HepG2 (cell line): Measurements from ENCODE around the gene HSD11B1. TPM values are rescaled to one million over a fixed set of nuclear protein-coding genes. Genes with fewer than 3 reads are reported as not detected.
A peak's percentile ranks its signal among the peaks of the same experiment; 100 is the strongest.

Experiments
- ATF7 ChIP-seq, 2 experiments: fragments of 450-650 bp in 1 of 2; sonication (generic) in 1 of 2; formaldehyde crosslinking in 1 of 2; IDR thresholded peaks; 2 replicates each; pipeline versions ENCODE4 v1.4.0 to v1.6.1; 2016 to 2020; ENCODE audit warnings: antibody characterized with exemption in 1 of 2, mild to moderate bottlenecking in 1 of 2, missing genetic modification reagents in 1 of 2
- ZFP62 ChIP-seq: sonication (generic); formaldehyde crosslinking; IDR thresholded peaks from 2 replicates; pipeline ENCODE4 v1.4.0; 2020; ENCODE audit warnings: missing genetic modification reagents
- ZNF432 ChIP-seq: sonication (generic); formaldehyde crosslinking; IDR thresholded peaks from 2 replicates; pipeline ENCODE4 v1.5.0; 2020; ENCODE audit warnings: missing genetic modification reagents, mild to moderate bottlenecking, borderline replicate concordance
- polyA plus RNA-seq, 8 experiments: library from polyadenylated mRNA; depleted of rRNA in 3 of 8; stranded (reverse) in 7 of 8; unstranded in 1 of 8; fragments of >200 nt; fragmentation: Illumina TruSeq in 4 of 8; extraction: Trizol in 4 of 8; gene quantifications; 2 replicates each; pipeline versions ENCODE4 v1.2.1 to v1.2.3, GENCODE V29; 2011 to 2016; ENCODE audit warnings: low read depth in 4 of 8, missing spikeins in 1 of 8, mixed read lengths in 1 of 8; ENCODE audit not compliant: insufficient read depth in 1 of 8
- total RNA-seq, 5 experiments: library from RNA; depleted of rRNA; stranded (reverse); fragments of >200 nt; fragmentation: Illumina TruSeq; extraction: Trizol; gene quantifications; 2 replicates each; pipeline ENCODE4 v1.2.3, GENCODE V29; 2016; ENCODE audit warnings: low read depth in 1 of 5
- TF ChIP-seq, protein P1 (sequence below): sonication (generic); formaldehyde crosslinking; IDR thresholded peaks from 2 replicates; pipeline ENCODE4 v1.4.0; 2020; ENCODE audit warnings: mild to moderate bottlenecking, missing genetic modification reagents
- TF ChIP-seq, protein P2 (sequence below): sonication (generic); formaldehyde crosslinking; IDR thresholded peaks from 2 replicates; pipeline ENCODE4 v1.8.0; 2022; ENCODE audit warnings: mild to moderate bottlenecking, missing genetic modification reagents; ENCODE audit not compliant: insufficient replicate concordance
- TF ChIP-seq, protein P3 (sequence below): sonication (generic); formaldehyde crosslinking; IDR thresholded peaks from 2 replicates; pipeline ENCODE4 v1.5.1; 2020; ENCODE audit warnings: mild to moderate bottlenecking, missing genetic modification reagents, moderate library complexity
- TF ChIP-seq, protein P4 (sequence below): sonication (generic); formaldehyde crosslinking; IDR thresholded peaks from 2 replicates; pipeline ENCODE4 v1.5.1; 2020; ENCODE audit warnings: missing genetic modification reagents, mild to moderate bottlenecking, borderline replicate concordance
- TF ChIP-seq, protein P5 (sequence below): sonication (generic); formaldehyde crosslinking; conservative IDR thresholded peaks from 2 replicates; pipeline ENCODE4 v1.8.0; 2022; ENCODE audit warnings: mild to moderate bottlenecking, moderate library complexity, missing genetic modification reagents

Gene HSD11B1
- total and polyA plus RNA-seq, 2 of the 13 experiments (the other 11 are each of a cell fraction or from before 2014, with no cell fraction given) = not detected

DNA sequence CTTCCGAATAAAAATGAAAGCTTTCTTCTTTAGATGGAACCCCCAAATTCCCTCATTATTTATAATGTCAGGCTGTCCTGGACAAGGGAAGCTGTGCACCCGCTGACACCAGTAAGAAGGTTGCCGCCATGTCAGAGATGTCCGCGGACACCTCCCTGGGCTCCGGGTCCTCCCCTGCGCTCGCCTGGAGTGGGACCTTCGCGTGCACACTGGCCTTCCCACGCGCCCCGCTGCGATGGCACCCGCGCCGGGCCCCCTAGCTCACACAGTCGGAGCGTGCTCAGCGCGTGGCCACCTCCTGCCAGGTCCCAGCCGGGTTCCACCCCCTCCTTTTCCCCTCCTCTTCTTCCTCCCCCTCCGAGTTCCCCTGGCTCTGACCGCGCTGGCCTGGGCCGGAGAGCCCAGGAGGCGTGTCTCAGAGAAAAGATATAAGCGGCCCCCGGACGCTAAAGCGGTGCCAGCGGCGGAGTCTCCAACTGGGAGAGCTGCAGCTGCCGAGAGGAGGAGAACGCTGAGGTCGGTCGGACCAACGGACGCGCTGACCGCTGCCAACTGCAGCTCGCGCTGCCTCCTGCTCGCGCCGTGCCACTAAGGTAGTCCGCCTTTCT lies 29.6 kb upstream of the HSD11B1 start, which contains the start of gene G0S2 (continued):
- TF ChIP-seq, protein P1, sequence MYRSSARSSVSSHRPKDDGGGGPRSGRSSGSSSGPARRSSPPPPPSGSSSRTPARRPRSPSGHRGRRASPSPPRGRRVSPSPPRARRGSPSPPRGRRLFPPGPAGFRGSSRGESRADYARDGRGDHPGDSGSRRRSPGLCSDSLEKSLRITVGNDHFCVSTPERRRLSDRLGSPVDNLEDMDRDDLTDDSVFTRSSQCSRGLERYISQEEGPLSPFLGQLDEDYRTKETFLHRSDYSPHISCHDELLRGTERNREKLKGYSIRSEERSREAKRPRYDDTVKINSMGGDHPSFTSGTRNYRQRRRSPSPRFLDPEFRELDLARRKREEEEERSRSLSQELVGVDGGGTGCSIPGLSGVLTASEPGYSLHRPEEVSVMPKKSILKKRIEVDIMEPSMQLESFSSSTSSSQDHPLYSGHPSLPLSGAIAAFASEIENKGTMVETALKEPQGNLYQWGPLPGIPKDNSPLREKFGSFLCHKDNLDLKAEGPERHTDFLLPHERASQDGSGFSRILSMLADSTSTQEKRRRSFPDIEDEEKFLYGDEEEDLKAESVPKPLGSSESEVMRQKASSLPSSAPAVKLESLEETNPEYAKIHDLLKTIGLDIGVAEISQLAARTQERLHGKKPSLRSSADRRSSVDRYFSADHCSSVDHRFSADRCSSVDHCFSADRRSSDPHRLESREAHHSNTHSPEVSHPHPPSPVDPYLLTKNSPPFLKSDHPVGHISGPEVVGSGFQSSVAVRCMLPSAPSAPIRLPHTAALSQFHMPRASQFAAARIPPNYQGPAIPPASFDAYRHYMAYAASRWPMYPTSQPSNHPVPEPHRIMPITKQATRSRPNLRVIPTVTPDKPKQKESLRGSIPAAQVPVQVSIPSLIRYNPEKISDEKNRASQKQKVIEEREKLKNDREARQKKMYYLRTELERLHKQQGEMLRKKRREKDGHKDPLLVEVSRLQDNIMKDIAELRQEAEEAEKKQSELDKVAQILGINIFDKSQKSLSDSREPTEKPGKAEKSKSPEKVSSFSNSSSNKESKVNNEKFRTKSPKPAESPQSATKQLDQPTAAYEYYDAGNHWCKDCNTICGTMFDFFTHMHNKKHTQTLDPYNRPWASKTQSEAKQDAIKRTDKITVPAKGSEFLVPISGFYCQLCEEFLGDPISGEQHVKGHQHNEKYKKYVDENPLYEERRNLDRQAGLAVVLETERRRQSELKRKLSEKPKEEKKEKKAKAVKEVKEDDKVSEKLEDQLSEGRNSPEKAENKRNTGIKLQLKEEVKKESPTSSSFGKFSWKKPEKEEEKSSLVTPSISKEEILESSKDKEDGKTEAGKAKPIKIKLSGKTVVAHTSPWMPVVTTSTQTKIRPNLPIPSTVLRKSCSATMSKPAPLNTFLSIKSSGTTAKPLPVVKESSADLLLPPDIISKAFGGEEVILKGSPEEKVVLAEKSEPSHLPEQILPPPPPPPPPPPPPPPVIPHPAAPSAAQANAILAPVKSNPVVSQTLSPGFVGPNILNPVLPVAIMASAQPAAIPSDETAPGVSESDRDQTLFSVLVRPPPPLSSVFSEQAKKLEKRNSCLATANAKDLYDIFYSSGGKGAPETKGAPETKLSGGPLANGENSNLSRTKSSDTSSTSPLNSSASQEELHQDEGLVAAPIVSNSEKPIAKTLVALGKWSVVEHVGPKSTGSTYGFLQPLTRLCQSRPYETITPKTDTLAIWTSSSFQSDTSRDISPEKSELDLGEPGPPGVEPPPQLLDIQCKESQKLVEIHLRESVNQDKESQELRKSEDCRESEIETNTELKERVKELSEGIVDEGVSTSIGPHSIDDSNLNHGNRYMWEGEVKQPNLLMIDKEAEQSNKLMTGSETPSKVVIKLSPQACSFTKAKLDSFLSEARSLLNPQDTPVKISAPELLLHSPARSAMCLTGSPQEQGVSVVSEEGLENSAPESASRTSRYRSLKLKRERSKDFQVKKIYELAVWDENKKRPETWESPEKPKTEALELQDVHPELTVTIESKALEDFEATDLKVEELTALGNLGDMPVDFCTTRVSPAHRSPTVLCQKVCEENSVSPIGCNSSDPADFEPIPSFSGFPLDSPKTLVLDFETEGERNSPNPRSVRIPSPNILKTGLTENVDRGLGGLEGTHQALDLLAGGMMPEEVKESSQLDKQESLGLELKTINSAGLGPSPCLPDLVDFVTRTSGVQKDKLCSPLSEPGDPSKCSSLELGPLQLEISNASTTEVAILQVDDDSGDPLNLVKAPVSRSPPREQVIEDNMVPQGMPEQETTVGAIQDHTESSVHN (CRISPR knock-in tag) = no peak
- TF ChIP-seq, protein P2, sequence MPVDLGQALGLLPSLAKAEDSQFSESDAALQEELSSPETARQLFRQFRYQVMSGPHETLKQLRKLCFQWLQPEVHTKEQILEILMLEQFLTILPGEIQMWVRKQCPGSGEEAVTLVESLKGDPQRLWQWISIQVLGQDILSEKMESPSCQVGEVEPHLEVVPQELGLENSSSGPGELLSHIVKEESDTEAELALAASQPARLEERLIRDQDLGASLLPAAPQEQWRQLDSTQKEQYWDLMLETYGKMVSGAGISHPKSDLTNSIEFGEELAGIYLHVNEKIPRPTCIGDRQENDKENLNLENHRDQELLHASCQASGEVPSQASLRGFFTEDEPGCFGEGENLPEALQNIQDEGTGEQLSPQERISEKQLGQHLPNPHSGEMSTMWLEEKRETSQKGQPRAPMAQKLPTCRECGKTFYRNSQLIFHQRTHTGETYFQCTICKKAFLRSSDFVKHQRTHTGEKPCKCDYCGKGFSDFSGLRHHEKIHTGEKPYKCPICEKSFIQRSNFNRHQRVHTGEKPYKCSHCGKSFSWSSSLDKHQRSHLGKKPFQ (CRISPR knock-in tag) = no peak
- TF ChIP-seq ZFP62 = no peak
- TF ChIP-seq, protein P3, sequence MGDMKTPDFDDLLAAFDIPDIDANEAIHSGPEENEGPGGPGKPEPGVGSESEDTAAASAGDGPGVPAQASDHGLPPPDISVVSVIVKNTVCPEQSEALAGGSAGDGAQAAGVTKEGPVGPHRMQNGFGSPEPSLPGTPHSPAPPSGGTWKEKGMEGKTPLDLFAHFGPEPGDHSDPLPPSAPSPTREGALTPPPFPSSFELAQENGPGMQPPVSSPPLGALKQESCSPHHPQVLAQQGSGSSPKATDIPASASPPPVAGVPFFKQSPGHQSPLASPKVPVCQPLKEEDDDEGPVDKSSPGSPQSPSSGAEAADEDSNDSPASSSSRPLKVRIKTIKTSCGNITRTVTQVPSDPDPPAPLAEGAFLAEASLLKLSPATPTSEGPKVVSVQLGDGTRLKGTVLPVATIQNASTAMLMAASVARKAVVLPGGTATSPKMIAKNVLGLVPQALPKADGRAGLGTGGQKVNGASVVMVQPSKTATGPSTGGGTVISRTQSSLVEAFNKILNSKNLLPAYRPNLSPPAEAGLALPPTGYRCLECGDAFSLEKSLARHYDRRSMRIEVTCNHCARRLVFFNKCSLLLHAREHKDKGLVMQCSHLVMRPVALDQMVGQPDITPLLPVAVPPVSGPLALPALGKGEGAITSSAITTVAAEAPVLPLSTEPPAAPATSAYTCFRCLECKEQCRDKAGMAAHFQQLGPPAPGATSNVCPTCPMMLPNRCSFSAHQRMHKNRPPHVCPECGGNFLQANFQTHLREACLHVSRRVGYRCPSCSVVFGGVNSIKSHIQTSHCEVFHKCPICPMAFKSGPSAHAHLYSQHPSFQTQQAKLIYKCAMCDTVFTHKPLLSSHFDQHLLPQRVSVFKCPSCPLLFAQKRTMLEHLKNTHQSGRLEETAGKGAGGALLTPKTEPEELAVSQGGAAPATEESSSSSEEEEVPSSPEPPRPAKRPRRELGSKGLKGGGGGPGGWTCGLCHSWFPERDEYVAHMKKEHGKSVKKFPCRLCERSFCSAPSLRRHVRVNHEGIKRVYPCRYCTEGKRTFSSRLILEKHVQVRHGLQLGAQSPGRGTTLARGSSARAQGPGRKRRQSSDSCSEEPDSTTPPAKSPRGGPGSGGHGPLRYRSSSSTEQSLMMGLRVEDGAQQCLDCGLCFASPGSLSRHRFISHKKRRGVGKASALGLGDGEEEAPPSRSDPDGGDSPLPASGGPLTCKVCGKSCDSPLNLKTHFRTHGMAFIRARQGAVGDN (CRISPR knock-in tag) = peak; percentile 14; the same call in 1 of the 2 replicates
- TF ChIP-seq, protein P4, sequence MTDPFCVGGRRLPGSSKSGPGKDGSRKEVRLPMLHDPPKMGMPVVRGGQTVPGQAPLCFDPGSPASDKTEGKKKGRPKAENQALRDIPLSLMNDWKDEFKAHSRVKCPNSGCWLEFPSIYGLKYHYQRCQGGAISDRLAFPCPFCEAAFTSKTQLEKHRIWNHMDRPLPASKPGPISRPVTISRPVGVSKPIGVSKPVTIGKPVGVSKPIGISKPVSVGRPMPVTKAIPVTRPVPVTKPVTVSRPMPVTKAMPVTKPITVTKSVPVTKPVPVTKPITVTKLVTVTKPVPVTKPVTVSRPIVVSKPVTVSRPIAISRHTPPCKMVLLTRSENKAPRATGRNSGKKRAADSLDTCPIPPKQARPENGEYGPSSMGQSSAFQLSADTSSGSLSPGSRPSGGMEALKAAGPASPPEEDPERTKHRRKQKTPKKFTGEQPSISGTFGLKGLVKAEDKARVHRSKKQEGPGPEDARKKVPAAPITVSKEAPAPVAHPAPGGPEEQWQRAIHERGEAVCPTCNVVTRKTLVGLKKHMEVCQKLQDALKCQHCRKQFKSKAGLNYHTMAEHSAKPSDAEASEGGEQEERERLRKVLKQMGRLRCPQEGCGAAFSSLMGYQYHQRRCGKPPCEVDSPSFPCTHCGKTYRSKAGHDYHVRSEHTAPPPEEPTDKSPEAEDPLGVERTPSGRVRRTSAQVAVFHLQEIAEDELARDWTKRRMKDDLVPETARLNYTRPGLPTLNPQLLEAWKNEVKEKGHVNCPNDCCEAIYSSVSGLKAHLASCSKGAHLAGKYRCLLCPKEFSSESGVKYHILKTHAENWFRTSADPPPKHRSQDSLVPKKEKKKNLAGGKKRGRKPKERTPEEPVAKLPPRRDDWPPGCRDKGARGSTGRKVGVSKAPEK (CRISPR knock-in tag) = no peak
- TF ChIP-seq, protein P5, sequence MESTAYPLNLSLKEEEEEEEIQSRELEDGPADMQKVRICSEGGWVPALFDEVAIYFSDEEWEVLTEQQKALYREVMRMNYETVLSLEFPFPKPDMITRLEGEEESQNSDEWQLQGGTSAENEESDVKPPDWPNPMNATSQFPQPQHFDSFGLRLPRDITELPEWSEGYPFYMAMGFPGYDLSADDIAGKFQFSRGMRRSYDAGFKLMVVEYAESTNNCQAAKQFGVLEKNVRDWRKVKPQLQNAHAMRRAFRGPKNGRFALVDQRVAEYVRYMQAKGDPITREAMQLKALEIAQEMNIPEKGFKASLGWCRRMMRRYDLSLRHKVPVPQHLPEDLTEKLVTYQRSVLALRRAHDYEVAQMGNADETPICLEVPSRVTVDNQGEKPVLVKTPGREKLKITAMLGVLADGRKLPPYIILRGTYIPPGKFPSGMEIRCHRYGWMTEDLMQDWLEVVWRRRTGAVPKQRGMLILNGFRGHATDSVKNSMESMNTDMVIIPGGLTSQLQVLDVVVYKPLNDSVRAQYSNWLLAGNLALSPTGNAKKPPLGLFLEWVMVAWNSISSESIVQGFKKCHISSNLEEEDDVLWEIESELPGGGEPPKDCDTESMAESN (CRISPR knock-in tag) = no peak
- no peak for TF ChIP-seq ATF7 (IDR thresholded peaks at IDR 0.05)
- TF ChIP-seq ATF7 (CRISPR knock-in tag; IDR thresholded peaks at IDR 0.05) = no peak
- TF ChIP-seq ZNF432 (CRISPR knock-in tag) = no peak
